CD14-positive monocyte (primary cell): ENCODE results near the gene MLLT10. TPM values are rescaled to one million over a fixed set of nuclear protein-coding genes. Genes with fewer than 3 reads are reported as not detected.

ENCODE experiments used
- DNase-seq, 3 donors: peaks; one replicate each; pipeline ENCODE4 v3.0.0-alpha.2; 2011 to 2022
- H2AFZ ChIP-seq: 2 replicates; pipeline ENCODE4 v1.6.0; 2012; ENCODE audit warnings: mild to moderate bottlenecking, low read depth, low read length, inconsistent platforms; ENCODE audit not compliant: insufficient read depth, poor library complexity, severe bottlenecking
- H3K27ac ChIP-seq, 2 donors: 1 replicate in 1 of 2; 2 replicates in 1 of 2; pipeline ENCODE4 v1.5.1; 2012 to 2013; ENCODE audit warnings: low read length in 2 of 2, control low read depth in 1 of 2, inconsistent platforms in 1 of 2, low read depth in 1 of 2, mild to moderate bottlenecking in 1 of 2
- H3K27me3 ChIP-seq, 2 donors: one replicate each; pipeline versions ENCODE4 v1.6.0 to v1.6.1; 2011 to 2013; ENCODE audit warnings: low read length in 2 of 2; ENCODE audit not compliant: control insufficient read depth in 2 of 2, insufficient read depth in 2 of 2
- H3K36me3 ChIP-seq, 2 donors: replicated peaks in 1 of 2; 1 replicate in 1 of 2; 2 replicates in 1 of 2; pipeline versions ENCODE4 v1.5.1 to v1.6.1; 2012 to 2013; ENCODE audit warnings: low read length in 2 of 2, control low read depth in 1 of 2, inconsistent platforms in 1 of 2, mild to moderate bottlenecking in 1 of 2; ENCODE audit not compliant: insufficient read depth in 2 of 2, control insufficient read depth in 1 of 2
- H3K4me1 ChIP-seq, 2 donors: 1 replicate in 1 of 2; 2 replicates in 1 of 2; pipeline versions ENCODE4 v1.5.1 to v1.6.1; 2012 to 2013; ENCODE audit warnings: low read length in 2 of 2, control low read depth in 1 of 2, inconsistent platforms in 1 of 2, mild to moderate bottlenecking in 1 of 2, moderate library complexity in 1 of 2; ENCODE audit not compliant: insufficient read depth in 2 of 2, control insufficient read depth in 1 of 2
- H3K4me2 ChIP-seq: replicated peaks from 2 replicates; pipeline ENCODE3; 2012; ENCODE audit warnings: low read length, moderate library complexity, mild to moderate bottlenecking; ENCODE audit not compliant: poor library complexity, severe bottlenecking; ENCODE audit errors: extremely low read depth
- H3K4me3 ChIP-seq, 3 experiments: fragments of 200-600 bp in 1 of 3; sonication (generic) in 1 of 3; replicated peaks in 1 of 3; 1 replicate in 2 of 3; 2 replicates in 1 of 3; pipeline ENCODE4 v1.5.1; 2011 to 2013; ENCODE audit warnings: low read length in 3 of 3, mild to moderate bottlenecking in 3 of 3, control low read depth in 2 of 3, low read depth in 2 of 3, inconsistent platforms in 1 of 3, moderate library complexity in 1 of 3
- H3K79me2 ChIP-seq: 2 replicates; pipeline ENCODE4 v1.6.0; 2012; ENCODE audit warnings: mild to moderate bottlenecking, control low read depth, inconsistent platforms, low read length, moderate library complexity; ENCODE audit not compliant: insufficient read depth
- H3K9ac ChIP-seq: 2 replicates; pipeline ENCODE4 v1.6.0; 2017; ENCODE audit warnings: low read length, mild to moderate bottlenecking; ENCODE audit not compliant: insufficient read depth, poor library complexity, severe bottlenecking
- H3K9me3 ChIP-seq, 2 donors: replicated peaks in 1 of 2; 1 replicate in 1 of 2; 2 replicates in 1 of 2; pipeline versions ENCODE4 v1.5.1 to v1.6.1; 2012 to 2013; ENCODE audit warnings: low read length in 2 of 2, control low read depth in 1 of 2; ENCODE audit not compliant: control insufficient read depth in 1 of 2, insufficient read depth in 1 of 2
- H4K20me1 ChIP-seq: 2 replicates; pipeline ENCODE4 v1.6.0; 2012; ENCODE audit warnings: mild to moderate bottlenecking, low read length, control low read depth, moderate library complexity; ENCODE audit not compliant: insufficient read depth
- H3K27ac Mint-ChIP-seq, 7 donors: one replicate each; pipeline ENCODE4 v1.8.0; 2020; ENCODE audit warnings: mild to moderate bottlenecking in 7 of 7, mixed read lengths in 7 of 7, moderate library complexity in 6 of 7, inconsistent platforms in 2 of 7
- H3K27me3 Mint-ChIP-seq, 3 donors: one replicate each; pipeline ENCODE4 v1.8.0; 2021 to 2022; ENCODE audit warnings: low read depth in 3 of 3, mild to moderate bottlenecking in 3 of 3, mixed read lengths in 3 of 3, moderate library complexity in 3 of 3, inconsistent platforms in 1 of 3
- H3K36me3 Mint-ChIP-seq, 2 donors: one replicate each; pipeline ENCODE4 v1.8.0; 2020; ENCODE audit warnings: mixed read lengths in 2 of 2, inconsistent platforms in 1 of 2, mild to moderate bottlenecking in 1 of 2
- H3K4me1 Mint-ChIP-seq: one replicate; pipeline ENCODE4 v1.8.0; 2020; ENCODE audit warnings: mild to moderate bottlenecking, mixed read lengths
- H3K4me3 Mint-ChIP-seq, 2 donors: one replicate each; pipeline ENCODE4 v1.8.0; 2020; ENCODE audit warnings: mild to moderate bottlenecking in 2 of 2, mixed read lengths in 2 of 2, moderate library complexity in 1 of 2
- H3K9me3 Mint-ChIP-seq, 7 donors: one replicate each; pipeline ENCODE4 v1.8.0; 2020 to 2022; ENCODE audit warnings: mixed read lengths in 7 of 7, mild to moderate bottlenecking in 6 of 7, moderate library complexity in 6 of 7, inconsistent platforms in 2 of 7
- CTCF ChIP-seq: fragments of 200-600 bp; IDR thresholded peaks from one replicate; pipeline ENCODE4 v1.8.0; 2022; ENCODE audit warnings: antibody characterized with exemption, mild to moderate bottlenecking
- WGBS: methylation state at CpG from one replicate; pipeline ENCODE4 v1.1.5; 2013; ENCODE audit warnings: missing lambda C conversion rate; ENCODE audit not compliant: insufficient coverage; 5-methylcytosine and 5-hydroxymethylcytosine counted together
- intact Hi-C, 2 donors: fragments of 100-400 bp; cut with micrococcal nuclease; formaldehyde crosslinking; loops; one replicate each; pipeline versions ENCODE4 v1.15.0 to v1.15.1; 2023
- polyA plus RNA-seq, 3 donors: library from polyadenylated mRNA; depleted of rRNA in 1 of 3; unstranded in 2 of 3; stranded (reverse) in 1 of 3; fragments of 300-500 nt in 2 of 3; fragments of >200 nt in 1 of 3; fragmentation: Illumina TruSeq in 2 of 3; gene quantifications; 1 replicate in 2 of 3; 2 replicates in 1 of 3; pipeline ENCODE4 v1.2.3, GENCODE V29; 2012 to 2021

The MLLT10 gene
- polyA plus RNA-seq, 3 donors, result 4.9 to 39.1 (median 7.5) TPM

GRCh38 chr10:21634599-21635365 lies 100.8 kb downstream of the MLLT10 start:
- Mint-ChIP-seq H3K36me3 (peaks cover 57 to 62% of the 10 kb centered on the region in 2 donors), H3K4me1 (peaks cover 22% of the 10 kb centered on the region), H3K27me3 (no peaks in the 10 kb centered on the region), H3K27ac (peak overlapping the region in 2 of 7 donors; percentile 7 to 65), H3K9me3 (no peaks in the 10 kb centered on the region), H3K4me3 (no peak overlapping the region)
- peaks cover 3% of the 10 kb centered on the region for H3K79me2 ChIP-seq
- H2AFZ ChIP-seq, result no peak overlapping the region
- H3K9ac ChIP-seq, result no peak overlapping the region
- no peaks in the 10 kb centered on the region for H3K27me3 ChIP-seq
- peaks cover 22 to 71% of the 10 kb centered on the region in 2 donors for H3K36me3 ChIP-seq
- peak overlapping the region in 1 of 2 donors; percentile 35 for H3K27ac ChIP-seq
- no peak for DNase-seq
- 82% methylated on average over 3 of the region's 4 CpGs for WGBS
- no peak overlapping the region for H3K4me3 ChIP-seq
- no peak for TF ChIP-seq CTCF
- intact Hi-C loops, result no loop called here
- peaks cover 36% of the 10 kb centered on the region for H4K20me1 ChIP-seq
- H3K4me1 ChIP-seq, result no peaks in the 10 kb centered on the region
- no peaks in the 10 kb centered on the region for H3K9me3 ChIP-seq
- H3K4me2 ChIP-seq, result no peak overlapping the region

- H3K27ac ChIP-seq, result no peak overlapping the region
- H3K36me3 Mint-ChIP-seq, result peaks cover 49 to 57% of the 10 kb centered on the region in 2 donors
- H3K4me3 Mint-ChIP-seq, result no peak overlapping the region
- peak overlapping the region in 1 of 7 donors; percentile 29 for H3K27ac Mint-ChIP-seq
- no peaks in the 10 kb centered on the region for H3K4me1 ChIP-seq
- H4K20me1 ChIP-seq, result peaks cover 45% of the 10 kb centered on the region
- H3K4me2 ChIP-seq, result no peak overlapping the region
- no peak overlapping the region for H3K9ac ChIP-seq
- 100% methylated on average over 1 of the region's 3 CpGs for WGBS
- H3K79me2 ChIP-seq, result peaks cover 17% of the 10 kb centered on the region
- no peak overlapping the region for H3K4me3 ChIP-seq
- intact Hi-C loops, result no loop called here
- no peak for TF ChIP-seq CTCF
- peaks cover 16 to 63% of the 10 kb centered on the region in 2 donors for H3K36me3 ChIP-seq
- no peak overlapping the region for H2AFZ ChIP-seq
- no peaks in the 10 kb centered on the region for H3K9me3 ChIP-seq
- no peaks in the 10 kb centered on the region for H3K9me3 Mint-ChIP-seq
- H3K27me3 ChIP-seq, result no peaks in the 10 kb centered on the region
- peaks cover 21% of the 10 kb centered on the region for H3K4me1 Mint-ChIP-seq
- DNase-seq, result no peak
- H3K27me3 Mint-ChIP-seq, result no peaks in the 10 kb centered on the region
These were observed 103.8 kb downstream of the MLLT10 start for GRCh38 chr10:21637795-21638194.
